Measurements from ENCODE around the gene XIST.
"Not testable (repeated sequence)": the region's sequence is repeated elsewhere in the genome, so short reads cannot be mapped to it uniquely, and the experiment has no call there.

The XIST gene

DNA sequence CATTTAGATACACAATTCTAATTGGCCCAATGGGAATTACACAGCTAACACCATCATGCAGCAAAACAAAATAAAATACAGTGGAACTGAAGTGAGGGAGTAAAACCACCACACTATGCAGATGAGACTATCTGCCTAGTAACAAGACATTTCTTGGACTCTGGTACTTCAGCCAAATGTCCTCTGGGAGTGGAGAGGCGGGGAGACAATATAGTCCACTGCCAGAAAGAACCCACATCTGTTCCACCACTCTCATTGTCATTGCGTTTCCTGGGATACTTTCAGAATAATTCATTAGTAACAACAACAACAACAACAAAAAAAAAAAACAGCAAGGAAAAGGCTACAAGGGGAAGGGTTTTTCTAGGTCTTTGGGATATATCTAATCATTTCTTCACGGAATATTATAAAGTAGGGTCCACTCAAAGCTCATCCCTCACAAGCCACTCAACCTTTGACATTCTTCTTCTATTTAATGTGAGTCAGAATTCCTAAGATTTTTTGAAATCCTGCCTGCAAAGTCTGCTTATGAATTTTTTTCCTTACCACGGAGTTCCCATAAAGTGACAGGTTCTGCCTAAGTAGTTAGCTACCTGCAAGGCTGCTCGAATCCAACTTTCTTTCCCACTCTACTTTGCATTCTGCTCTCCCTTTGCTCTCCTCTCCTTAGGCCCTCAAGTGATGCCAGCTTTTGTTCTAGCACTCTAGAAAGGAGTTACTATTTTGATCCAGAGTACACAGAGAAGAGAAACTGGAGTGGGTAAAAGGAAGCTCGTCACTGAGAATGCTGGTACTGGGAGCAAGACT is 34.9 kb downstream of the XIST start:
- no peak for DNase-seq (ENCODE audit: low read depth in 2 of 2, low spot score in 1 of 2)

GRCh38 chrX:73812256-73812655 is 40.3 kb downstream of the XIST start:
- no peak for DNase-seq (ENCODE audit: low read depth in 2 of 2, low spot score in 1 of 2)

DNA sequence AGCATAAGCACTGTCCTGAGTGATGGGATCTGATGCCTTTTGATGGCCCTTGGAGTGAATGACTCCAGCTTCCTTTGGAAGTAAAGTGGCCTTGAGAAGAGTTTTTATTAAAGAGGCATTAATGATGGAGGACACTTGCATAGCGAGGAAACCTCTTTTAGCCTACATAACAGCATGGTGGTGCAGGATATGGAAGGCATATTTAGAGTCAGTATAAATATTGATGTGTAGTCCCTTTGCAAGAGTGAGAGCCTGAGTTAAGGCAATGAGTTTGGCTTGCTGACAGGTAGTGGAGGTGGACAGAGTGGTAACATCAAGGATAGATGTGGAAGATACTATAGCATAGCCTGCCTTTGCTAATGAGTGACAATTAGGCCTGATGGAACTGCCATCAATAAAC is 48.4 kb downstream of the XIST start:
- DNase-seq (ENCODE audit: low read depth in 2 of 2, low spot score in 1 of 2) = not testable (repeated sequence)

DNA sequence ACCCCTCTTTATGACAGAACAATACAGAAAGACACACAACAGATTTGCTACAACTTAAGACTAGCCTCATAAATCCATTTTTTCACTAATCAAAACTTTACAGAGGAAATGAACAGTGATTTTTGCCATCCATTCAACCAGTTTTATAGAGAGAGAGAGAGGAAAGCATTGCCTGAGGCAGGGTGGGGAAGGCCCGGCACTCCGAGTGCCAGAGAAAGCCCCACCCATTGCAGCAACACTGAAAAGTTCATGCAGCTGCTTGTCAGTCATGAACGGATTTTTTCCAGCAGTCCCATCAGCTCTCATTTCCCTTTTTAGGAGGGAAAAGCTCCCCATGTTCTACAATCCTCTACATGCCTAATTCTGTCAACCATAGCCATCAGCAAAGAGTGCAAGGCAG is 52.6 kb downstream of the XIST start:
- DNase-seq (ENCODE audit: low read depth in 2 of 2, low spot score in 1 of 2) = no peak

GRCh38 chrX:73792511-73792910 is 60.0 kb downstream of the XIST start:
- DNase-seq (ENCODE audit: low read depth in 2 of 2, low spot score in 1 of 2) = not testable (repeated sequence)

DNA sequence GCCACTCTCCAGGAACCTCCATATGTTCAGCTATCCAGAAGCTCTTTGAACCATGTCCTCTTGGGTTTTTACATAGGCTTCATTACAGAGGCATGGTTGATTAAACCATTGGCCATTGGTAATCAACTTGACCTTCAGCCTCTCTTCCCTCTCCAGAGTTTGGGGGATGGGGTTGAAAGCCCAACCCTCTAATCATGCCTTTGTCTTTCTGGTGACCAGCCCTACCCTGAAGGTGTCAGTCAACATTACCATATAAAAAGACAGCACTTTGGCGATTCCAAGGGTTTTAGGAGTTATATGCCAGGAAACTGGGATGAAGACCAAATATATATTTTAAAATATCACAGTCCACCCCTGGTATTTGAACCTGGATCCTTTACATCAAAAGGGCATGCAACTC is 67.0 kb downstream of the XIST start:
- DNase-seq (ENCODE audit: low read depth in 2 of 2, low spot score in 1 of 2) = no peak

All from stimulated activated CD8-positive, alpha-beta memory T cell treated with anti-CD3 and anti-CD28 coated beads, Interleukin-4, amount 100 ng/mL, for 4 hours (primary cell).